Esophagus muscularis mucosa (tissue), 4 donors: ENCODE data around the gene RASAL2.

ENCODE experiments used
- CTCF ChIP-seq, 3 experiments: fragments of 200-600 bp in 2 of 3; fragments of 450-650 bp in 1 of 3; sonication (generic) in 2 of 3; IDR thresholded peaks; one replicate each; pipeline ENCODE4 v1.5.1; 2017 to 2019; ENCODE audit warnings: antibody characterized with exemption in 3 of 3, mild to moderate bottlenecking in 2 of 3, moderate library complexity in 1 of 3
- EP300 ChIP-seq: sonication (generic); formaldehyde crosslinking; IDR thresholded peaks from one replicate; pipeline ENCODE4 v1.6.1; 2017; ENCODE audit warnings: antibody characterized with exemption
- POLR2A ChIP-seq: fragments of 450-650 bp; IDR thresholded peaks from one replicate; pipeline ENCODE4 v1.6.1; 2017; ENCODE audit warnings: antibody characterized with exemption, moderate library complexity, mild to moderate bottlenecking, low read depth

GRCh38 chr1:178528953-178529335 lies 435.0 kb downstream of the RASAL2 start:
- TF ChIP-seq CTCF (IDR thresholded peaks at IDR 0.05) (no peak), POLR2A (no peak), EP300 (no peak)
